PC-9 (cell line): ENCODE results near the gene LAYN. TPM values are rescaled to one million over a fixed set of nuclear protein-coding genes. Genes with fewer than 3 reads are reported as not detected.

Experiments used
- BruUV-seq: library from RNA; stranded (reverse); fragments of 400-500 nt; replicated peaks from 2 replicates; lab custom pipeline; 2021; lab: Mats Ljungman, UMichigan
- CTCF ChIA-PET: fragments of 300-600 bp; sonication (Branson Sonifier 250); formaldehyde crosslinking; loops from one replicate; lab custom pipeline; 2022; ENCODE audit warnings: antibody characterized with exemption; lab: Charles Lee
- POLR2A ChIA-PET: fragments of 300-600 bp; sonication (Branson Sonifier 250); formaldehyde crosslinking; loops from one replicate; lab custom pipeline; 2022; ENCODE audit warnings: antibody characterized with exemption; ENCODE audit not compliant: unreplicated experiment; lab: Charles Lee
- DNase-seq, 2 experiments: peaks; one replicate each; pipeline versions ENCODE4 v3.0.0 to v3.0.0-alpha.2; 2015 to 2022; ENCODE audit warnings: mixed read lengths in 1 of 2
- H2AFZ ChIP-seq: fragments of 200-600 bp; sonication (generic); 2 replicates; pipeline ENCODE4 v1.8.1; 2017; ENCODE audit warnings: antibody characterized with exemption
- H3F3A ChIP-seq: fragments of 200-600 bp; sonication (generic); 2 replicates; pipeline ENCODE4 v1.8.1; 2017; ENCODE audit warnings: antibody characterized with exemption, mild to moderate bottlenecking, low read depth; ENCODE audit not compliant: insufficient read depth
- H3K27ac ChIP-seq: fragments of 200-600 bp; sonication (generic); 2 replicates; pipeline ENCODE4 v1.6.1; 2016; ENCODE audit warnings: mixed run types
- H3K27me3 ChIP-seq: fragments of 200-600 bp; sonication (generic); 2 replicates; pipeline ENCODE4 v1.6.1; 2016; ENCODE audit warnings: low read depth, mixed run types; ENCODE audit not compliant: insufficient read depth
- H3K36me3 ChIP-seq: fragments of 200-600 bp; sonication (generic); 2 replicates; pipeline ENCODE4 v1.6.1; 2016; ENCODE audit warnings: low read depth, mixed run types
- H3K4me1 ChIP-seq: fragments of 200-600 bp; sonication (generic); replicated peaks from 2 replicates; pipeline ENCODE4 v1.6.1; 2016; ENCODE audit warnings: mixed run types; ENCODE audit not compliant: insufficient read depth
- H3K4me2 ChIP-seq: fragments of 200-600 bp; sonication (generic); 2 replicates; pipeline ENCODE4 v1.6.1; 2017; ENCODE audit warnings: mixed run types
- H3K4me3 ChIP-seq: fragments of 200-600 bp; sonication (generic); 2 replicates; pipeline ENCODE4 v1.6.1; 2016; ENCODE audit warnings: mixed run types
- H3K79me2 ChIP-seq: fragments of 200-600 bp; sonication (generic); 2 replicates; pipeline ENCODE4 v1.6.1; 2017; ENCODE audit warnings: low read depth, mixed run types
- H3K9me2 ChIP-seq: fragments of 200-600 bp; sonication (generic); 2 replicates; pipeline ENCODE4 v1.8.1; 2017; ENCODE audit warnings: mild to moderate bottlenecking; ENCODE audit not compliant: insufficient read depth
- H3K9me3 ChIP-seq: fragments of 200-600 bp; sonication (generic); 2 replicates; pipeline ENCODE4 v1.8.1; 2016; ENCODE audit warnings: low read depth; ENCODE audit not compliant: insufficient read depth
- H4K20me1 ChIP-seq: fragments of 200-600 bp; sonication (generic); 2 replicates; pipeline ENCODE4 v1.8.1; 2017; ENCODE audit not compliant: insufficient read depth
- EZH2 ChIP-seq: fragments of 200-600 bp; sonication (generic); IDR thresholded peaks from 2 replicates; pipeline ENCODE4 v1.8.0; 2017; ENCODE audit warnings: antibody characterized with exemption, low read depth
- intact Hi-C: fragments of 100-400 bp; cut with micrococcal nuclease; formaldehyde crosslinking; loops from one replicate; pipeline ENCODE4 v1.10.0; 2022; ENCODE audit not compliant: unreplicated experiment
- total RNA-seq: library from RNA; stranded (reverse); gene quantifications from 2 replicates; pipeline ENCODE4 v1.2.3, GENCODE V29; 2021
- TF ChIP-seq, protein P1 (sequence below): fragments of 200-600 bp; sonication (generic); conservative IDR thresholded peaks from 2 replicates; pipeline ENCODE4 v1.6.1; 2017; ENCODE audit warnings: mixed run types, antibody characterized with exemption, mild to moderate bottlenecking, moderate library complexity

The LAYN gene
- total RNA-seq, 1 experiment from 2014 or later, result 19.9 TPM

GRCh38 chr11:111586388-111586831, 45.9 kb downstream of the LAYN start:
- no peak overlapping the region for H2AFZ ChIP-seq
- H3K27ac ChIP-seq, result no peak overlapping the region
- H3K9me2 ChIP-seq, result no peaks in the 10 kb centered on the region
- no peaks in the 10 kb centered on the region for H3K4me1 ChIP-seq
- no peak overlapping the region for H3K4me2 ChIP-seq
- ChIA-PET CTCF (interaction anchor here (0.7 to 1.0 kb wide), 2 partner anchors 265 to 491 kb away, joined by 3 read pairs; no protein-coding TSS in a partner anchor), POLR2A (no interaction called here)
- H3K4me3 ChIP-seq, result no peak overlapping the region
- no peaks in the 10 kb centered on the region for H4K20me1 ChIP-seq
- H3K79me2 ChIP-seq, result no peaks in the 10 kb centered on the region
- H3K9me3 ChIP-seq, result no peaks in the 10 kb centered on the region
- H3K36me3 ChIP-seq, result no peaks in the 10 kb centered on the region
- DNase-seq, result peak; percentile 21 to 56
- no peaks in the 10 kb centered on the region for H3F3A ChIP-seq
- no TSS peak for BruUV-seq
- TF ChIP-seq EZH2, result no peak
- TF ChIP-seq, protein P1, sequence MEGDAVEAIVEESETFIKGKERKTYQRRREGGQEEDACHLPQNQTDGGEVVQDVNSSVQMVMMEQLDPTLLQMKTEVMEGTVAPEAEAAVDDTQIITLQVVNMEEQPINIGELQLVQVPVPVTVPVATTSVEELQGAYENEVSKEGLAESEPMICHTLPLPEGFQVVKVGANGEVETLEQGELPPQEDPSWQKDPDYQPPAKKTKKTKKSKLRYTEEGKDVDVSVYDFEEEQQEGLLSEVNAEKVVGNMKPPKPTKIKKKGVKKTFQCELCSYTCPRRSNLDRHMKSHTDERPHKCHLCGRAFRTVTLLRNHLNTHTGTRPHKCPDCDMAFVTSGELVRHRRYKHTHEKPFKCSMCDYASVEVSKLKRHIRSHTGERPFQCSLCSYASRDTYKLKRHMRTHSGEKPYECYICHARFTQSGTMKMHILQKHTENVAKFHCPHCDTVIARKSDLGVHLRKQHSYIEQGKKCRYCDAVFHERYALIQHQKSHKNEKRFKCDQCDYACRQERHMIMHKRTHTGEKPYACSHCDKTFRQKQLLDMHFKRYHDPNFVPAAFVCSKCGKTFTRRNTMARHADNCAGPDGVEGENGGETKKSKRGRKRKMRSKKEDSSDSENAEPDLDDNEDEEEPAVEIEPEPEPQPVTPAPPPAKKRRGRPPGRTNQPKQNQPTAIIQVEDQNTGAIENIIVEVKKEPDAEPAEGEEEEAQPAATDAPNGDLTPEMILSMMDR, result peak; percentile 85
- intact Hi-C loops, result loop anchor here (5.0 kb wide), 3 partner anchors 134 to 256 kb away; no protein-coding TSS in a partner anchor
- H3K27me3 ChIP-seq, result no peaks in the 10 kb centered on the region

- H2AFZ ChIP-seq, result no peak overlapping the region
- H3K79me2 ChIP-seq, result no peaks in the 10 kb centered on the region
- H3K4me2 ChIP-seq, result no peak overlapping the region
- H3K36me3 ChIP-seq, result no peaks in the 10 kb centered on the region
- no peak overlapping the region for H3K27ac ChIP-seq
- H3F3A ChIP-seq, result no peaks in the 10 kb centered on the region
- intact Hi-C loops, result loop anchor here (5.0 kb wide), 3 partner anchors 137 to 253 kb away; no protein-coding TSS in a partner anchor
- BruUV-seq, result no TSS peak
- POLR2A ChIA-PET, result no interaction called here
- no peak overlapping the region for H3K4me3 ChIP-seq
- DNase-seq, result no peak
- CTCF ChIA-PET, result no interaction called here
- no peaks in the 10 kb centered on the region for H3K27me3 ChIP-seq
- H3K9me3 ChIP-seq, result no peaks in the 10 kb centered on the region
- no peaks in the 10 kb centered on the region for H4K20me1 ChIP-seq
- H3K4me1 ChIP-seq, result no peaks in the 10 kb centered on the region
- TF ChIP-seq, protein P1, result no peak
- no peaks in the 10 kb centered on the region for H3K9me2 ChIP-seq
Observed at GRCh38 chr11:111589114-111589513, 48.6 kb downstream of the LAYN start.

DNA sequence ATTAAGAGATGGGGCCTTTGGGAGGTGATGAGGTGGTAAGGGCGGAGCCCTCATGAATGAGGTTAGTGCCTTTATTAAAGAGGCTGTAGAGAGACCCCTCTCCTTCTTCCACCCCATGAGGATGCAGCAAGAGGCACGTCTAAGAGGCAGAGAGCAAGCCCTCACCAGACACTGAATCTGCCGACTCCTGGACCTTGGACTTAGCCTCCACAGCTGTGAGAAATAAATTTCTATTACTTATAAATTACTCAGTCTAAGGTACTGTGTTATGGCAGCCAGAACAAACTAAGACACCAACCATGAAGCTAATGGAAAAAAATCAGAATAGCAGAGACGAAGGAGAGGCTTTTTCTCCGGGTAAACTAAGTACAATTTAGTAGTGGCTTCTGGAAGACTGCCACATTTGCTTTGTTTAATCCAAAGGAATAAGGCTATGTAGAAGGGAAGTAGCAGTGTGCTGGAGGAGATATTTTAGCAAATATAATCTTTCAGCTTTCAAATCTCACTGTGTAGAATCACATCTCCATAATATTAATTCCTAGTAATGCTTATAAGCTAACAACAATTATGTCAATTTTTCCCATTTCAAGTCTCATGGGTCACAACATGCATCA, 49.5 kb downstream of the LAYN start:
- no peaks in the 10 kb centered on the region for H3K9me3 ChIP-seq
- H2AFZ ChIP-seq, result no peak overlapping the region
- no peak overlapping the region for H3K27ac ChIP-seq
- no peaks in the 10 kb centered on the region for H3K9me2 ChIP-seq
- ChIA-PET POLR2A (no interaction called here), CTCF (no interaction called here)
- H3K36me3 ChIP-seq, result no peaks in the 10 kb centered on the region
- H3F3A ChIP-seq, result no peaks in the 10 kb centered on the region
- no peaks in the 10 kb centered on the region for H3K4me1 ChIP-seq
- no peak overlapping the region for H3K4me2 ChIP-seq
- H3K27me3 ChIP-seq, result no peaks in the 10 kb centered on the region
- no peak for TF ChIP-seq EZH2
- TF ChIP-seq, protein P1, result no peak
- H3K79me2 ChIP-seq, result no peaks in the 10 kb centered on the region
- DNase-seq, result no peak
- BruUV-seq, result no TSS peak
- H3K4me3 ChIP-seq, result no peak overlapping the region
- no peaks in the 10 kb centered on the region for H4K20me1 ChIP-seq
- intact Hi-C loops, result loop anchor here (5.0 kb wide), 3 partner anchors 138 to 252 kb away; no protein-coding TSS in a partner anchor
